CD4-positive, alpha-beta T cell treated with Interleukin-17A for 4 hours (primary cell): ENCODE data around the gene PHKA1.
"Not testable (repeated sequence)": the region's sequence is repeated elsewhere in the genome, so short reads cannot be mapped to it uniquely, and the experiment has no call there.

Experiments
- DNase-seq: peaks from one replicate; pipeline ENCODE4 v3.0.0-alpha.2; 2020; ENCODE audit warnings: mixed read lengths

Gene PHKA1

GRCh38 chrX:72663737-72664136 lies 50.4 kb downstream of the PHKA1 start:
- DNase-seq: no peak

GRCh38 chrX:72662020-72662747 lies 51.9 kb downstream of the PHKA1 start:
- DNase-seq: no peak

- no peak for DNase-seq
Observed at GRCh38 chrX:72659723-72660122, 54.4 kb downstream of the PHKA1 start.

GRCh38 chrX:72652082-72652481 lies 62.0 kb downstream of the PHKA1 start:
- no peak for DNase-seq

GRCh38 chrX:72644946-72645345 lies 69.2 kb downstream of the PHKA1 start:
- no peak for DNase-seq

GRCh38 chrX:72641611-72642010 lies 72.5 kb downstream of the PHKA1 start:
- no peak for DNase-seq

GRCh38 chrX:72635930-72636329 lies 78.2 kb downstream of the PHKA1 start:
- DNase-seq: no peak

GRCh38 chrX:72634331-72634730 lies 79.8 kb downstream of the PHKA1 start:
- no peak for DNase-seq

GRCh38 chrX:72630185-72630584 lies 83.9 kb downstream of the PHKA1 start:
- no peak for DNase-seq

GRCh38 chrX:72624194-72624593 lies 89.9 kb downstream of the PHKA1 start:
- DNase-seq: no peak

- DNase-seq: no peak
Observed at GRCh38 chrX:72621625-72622485, 92.3 kb downstream of the PHKA1 start.

- DNase-seq: no peak
Observed at GRCh38 chrX:72621163-72621562, 92.9 kb downstream of the PHKA1 start.

GRCh38 chrX:72620550-72621145 lies 93.5 kb downstream of the PHKA1 start:
- DNase-seq: peak; percentile 11

- DNase-seq: no peak
Observed at GRCh38 chrX:72609313-72609712, 104.8 kb downstream of the PHKA1 start.

GRCh38 chrX:72604705-72605104 lies 109.4 kb downstream of the PHKA1 start:
- DNase-seq: no peak

- no peak for DNase-seq
Observed at GRCh38 chrX:72604112-72604511, 110.0 kb downstream of the PHKA1 start.

GRCh38 chrX:72591038-72591437 lies 123.1 kb downstream of the PHKA1 start:
- DNase-seq: not testable (repeated sequence)

GRCh38 chrX:72584163-72584562 lies 129.9 kb downstream of the PHKA1 start:
- no peak for DNase-seq

- no peak for DNase-seq
Observed at GRCh38 chrX:72576141-72576894, 137.8 kb downstream of the PHKA1 start.

- no peak for DNase-seq
Observed at GRCh38 chrX:72573158-72573511, 141.0 kb downstream of the PHKA1 start.

GRCh38 chrX:72572248-72573157 lies 141.6 kb downstream of the PHKA1 start, which contains the start of gene HDAC8:
Gene HDAC8, minus strand, starts transcription at chrX:72572843. Its CDS starts 82 bp downstream, at chrX:72572761.
- peak; percentile 58 for DNase-seq

GRCh38 chrX:72569786-72570185 lies 144.3 kb downstream of the PHKA1 start:
- no peak for DNase-seq
